HG03432 (cell line): Measurements from ENCODE around the gene FAM237A.

Experiments used
- ATAC-seq: cut with Tn5 transposase; IDR thresholded peaks from one replicate; pipeline ENCODE4 v1.9.1; 2021; ENCODE audit warnings: mild to moderate bottlenecking, moderate library complexity; ENCODE audit not compliant: unreplicated experiment

Gene FAM237A

DNA sequence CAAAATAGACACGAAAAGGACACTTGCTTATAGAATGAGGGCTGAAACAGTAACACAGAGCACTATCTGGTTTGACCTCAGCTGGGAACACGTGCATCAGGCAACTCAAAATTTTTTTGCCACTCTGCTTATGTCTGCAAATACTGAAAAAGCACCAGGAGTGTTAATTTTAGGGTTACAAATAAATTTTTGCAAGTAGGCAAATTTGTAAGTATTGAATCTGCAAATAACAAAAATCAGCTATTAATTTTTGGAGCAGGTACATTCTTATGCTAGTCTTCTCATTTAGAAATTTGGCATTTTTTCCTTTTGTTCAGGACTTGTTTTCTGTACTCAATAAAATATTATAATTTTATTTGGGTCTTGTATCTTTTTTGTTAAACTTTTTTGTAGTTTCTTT is 46.2 kb downstream of the FAM237A start:
- ATAC-seq = no peak

DNA sequence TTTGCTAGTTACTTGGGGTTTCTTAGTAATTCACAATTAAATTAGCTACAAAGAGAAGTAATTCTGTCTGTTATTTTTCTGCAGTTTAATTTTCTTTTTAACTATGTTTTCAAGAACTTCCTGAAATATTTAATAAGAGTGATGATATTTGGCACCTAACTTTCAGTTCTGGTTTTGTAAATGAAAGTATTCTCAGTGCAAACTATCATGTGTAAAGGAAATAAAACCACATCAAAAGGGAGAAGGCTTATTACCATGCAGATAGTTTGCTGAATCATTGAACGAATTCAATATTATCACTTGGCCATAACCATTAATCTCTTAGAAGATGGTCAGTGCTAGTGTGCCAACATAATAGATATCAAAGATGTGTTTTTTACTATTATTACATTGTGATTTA is 46.7 kb downstream of the FAM237A start:
- ATAC-seq = no peak

DNA sequence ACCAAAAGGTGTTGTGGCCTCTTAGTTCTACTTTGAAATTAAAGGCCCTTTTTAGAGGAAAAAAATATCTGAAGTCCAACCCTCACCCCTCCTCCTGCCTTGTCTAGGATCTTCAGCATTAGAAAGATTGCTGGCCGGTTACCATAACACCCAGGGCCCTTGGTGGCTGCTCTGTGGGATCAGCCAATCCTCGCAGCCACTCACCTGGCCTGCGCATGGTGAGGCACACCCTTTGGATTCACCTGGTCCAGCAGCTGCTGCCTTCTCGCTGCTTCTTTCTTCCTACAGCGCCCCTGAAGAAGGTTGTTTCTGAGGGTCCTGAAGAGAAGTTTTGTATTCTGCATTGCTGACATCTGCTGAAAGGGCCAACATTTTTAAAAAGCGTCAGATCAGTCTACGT is 50.7 kb downstream of the FAM237A start:
- no peak for ATAC-seq

DNA sequence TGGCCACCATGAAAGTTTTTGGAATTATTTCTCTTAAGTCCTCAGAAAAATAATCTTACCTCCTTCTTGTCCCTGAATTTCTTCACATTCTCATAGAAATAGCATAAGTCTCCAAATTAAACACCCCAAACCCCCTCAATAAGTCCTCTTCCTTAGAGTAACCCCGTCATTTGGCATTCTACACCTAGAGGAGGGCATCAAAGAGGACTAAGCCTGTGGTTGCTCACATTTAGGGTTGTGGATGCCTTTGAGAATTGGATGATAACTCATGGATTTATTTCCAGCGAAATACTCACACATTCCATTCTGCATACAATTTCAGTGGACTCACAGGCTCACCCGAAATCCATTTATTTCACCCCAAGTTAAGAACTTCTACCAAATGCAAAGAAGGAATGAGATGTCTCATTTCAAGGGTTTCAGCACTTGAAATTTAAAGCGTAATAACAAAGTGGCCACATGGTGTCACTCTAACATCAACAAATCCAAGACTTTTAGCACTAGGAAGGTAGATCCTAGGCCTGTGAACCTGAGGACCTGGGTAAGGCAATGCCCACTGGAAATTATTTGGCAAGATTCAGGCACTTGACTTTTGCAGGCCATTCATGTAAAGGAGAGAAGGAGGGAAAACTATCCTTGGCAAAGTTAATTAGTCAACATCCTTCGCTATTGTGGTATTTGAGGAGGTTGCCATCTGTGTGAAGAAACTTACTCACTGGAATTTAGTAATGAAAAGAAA is 51.3 kb downstream of the FAM237A start:
- ATAC-seq = peak; percentile 69

DNA sequence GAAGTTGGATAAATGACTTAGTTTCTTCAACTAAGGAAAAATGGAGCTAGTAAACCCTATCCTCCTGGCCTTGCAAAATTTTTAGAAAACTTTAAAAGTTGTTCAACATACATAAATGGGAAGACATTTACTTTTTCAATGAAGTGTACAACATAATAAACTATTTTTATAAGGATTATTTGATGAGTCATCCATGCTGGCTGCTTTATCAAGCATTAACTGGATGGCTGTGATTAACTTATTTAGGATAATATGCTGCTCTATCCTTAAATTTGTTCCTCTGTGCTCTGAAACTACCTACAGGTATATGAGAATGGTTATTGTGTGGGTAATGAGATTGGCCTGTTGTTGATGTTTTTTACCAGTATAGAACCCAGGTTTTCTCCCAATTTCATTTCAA is 54.6 kb downstream of the FAM237A start:
- ATAC-seq = no peak

DNA sequence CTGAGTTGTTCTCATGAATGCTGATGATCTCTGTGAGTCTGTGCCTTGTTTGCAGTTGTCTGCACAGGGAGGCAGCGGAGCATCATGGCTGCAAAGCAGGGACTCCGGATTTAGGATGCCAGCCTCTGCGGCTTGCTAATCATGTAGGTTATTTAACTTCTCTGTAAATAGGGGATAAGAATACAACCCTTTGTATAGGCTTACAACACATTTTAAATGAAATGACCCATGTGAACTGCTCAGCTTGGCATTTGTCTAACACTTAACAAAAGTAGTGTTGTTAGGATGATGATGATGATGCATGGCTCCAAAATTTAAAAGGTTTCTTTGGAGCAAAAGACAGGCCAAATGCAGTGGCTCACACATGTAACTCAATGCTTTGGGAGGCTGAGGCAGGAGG is 56.5 kb downstream of the FAM237A start:
- no peak for ATAC-seq
